GM12878 (cell line): ENCODE data around the gene TTLL11. TPM values are rescaled to one million over a fixed set of nuclear protein-coding genes. Genes with fewer than 3 reads are reported as not detected.
A peak's percentile ranks its signal among the peaks of the same experiment; 100 is the strongest.

Experiments
- ATAC-seq: fragments of 200-7000 bp; cut with Tn5 transposase; 3 replicates; pipeline ENCODE4 v1.9.1; 2020; ENCODE audit warnings: mild to moderate bottlenecking, moderate library complexity
- BruUV-seq: library from RNA; stranded (reverse); fragments of 400-500 nt; replicated peaks from 2 replicates; lab custom pipeline; 2021; lab: Mats Ljungman, UMichigan
- CTCF ChIA-PET: fragments of 300-600 bp; sonication (Branson Sonifier 250); formaldehyde crosslinking; extraction: SDS; loops from one replicate; lab custom pipeline; 2021; ENCODE audit warnings: inconsistent platforms; lab: Yijun Ruan, JAX
- POLR2A ChIA-PET: fragments of 350-600 bp; formaldehyde crosslinking; extraction: SDS; loops from one replicate; lab custom pipeline; 2021; ENCODE audit warnings: inconsistent platforms; lab: Charles Lee
- RAD21 ChIA-PET: fragments of 300-600 bp; sonication (Branson Sonifier 250); formaldehyde crosslinking; loops from one replicate; lab custom pipeline; 2023; ENCODE audit warnings: antibody characterized with exemption; ENCODE audit not compliant: unreplicated experiment; lab: Charles Lee
- SMC1A ChIA-PET: fragments of 300-600 bp; sonication (Branson Sonifier 250); formaldehyde crosslinking; loops from one replicate; lab custom pipeline; 2023; ENCODE audit not compliant: unreplicated experiment, uncharacterized antibody; lab: Charles Lee
- DNase-seq: peaks from one replicate; pipeline ENCODE4 v3.0.0-alpha.2; 2011; ENCODE audit warnings: low read depth, low spot score
- FAIRE-seq: peaks from 3 replicates; lab custom pipeline; 2011; peaks lifted over from hg19 to GRCh38; lab: Jason Lieb, UNC
- H2AFZ ChIP-seq: 2 replicates; pipeline ENCODE4 v1.6.0; 2011; ENCODE audit warnings: low read depth, low read length, control low read depth; ENCODE audit not compliant: control insufficient read depth
- H3K27ac ChIP-seq: 2 replicates; pipeline ENCODE4 v1.5.1; 2011; ENCODE audit warnings: control low read depth; ENCODE audit not compliant: control insufficient read depth, insufficient read depth
- H3K27me3 ChIP-seq, 2 experiments: replicated peaks in 1 of 2; 2 replicates each; pipeline versions ENCODE4 v1.6.0 to v1.6.1; 2011; ENCODE audit warnings: low read length in 1 of 2; ENCODE audit not compliant: control insufficient read depth in 2 of 2, insufficient read depth in 2 of 2
- H3K36me3 ChIP-seq, 2 experiments: 2 replicates each; pipeline ENCODE4 v1.5.1; 2011; ENCODE audit warnings: low read length in 1 of 2; ENCODE audit not compliant: control insufficient read depth in 2 of 2, insufficient read depth in 2 of 2
- H3K4me1 ChIP-seq: 2 replicates; pipeline ENCODE4 v1.6.1; 2011; ENCODE audit warnings: mild to moderate bottlenecking, low read length, moderate library complexity, mixed read lengths; ENCODE audit not compliant: control insufficient read depth, insufficient read depth
- H3K4me2 ChIP-seq: 2 replicates; pipeline ENCODE4 v1.6.0; 2011; ENCODE audit warnings: control low read depth; ENCODE audit not compliant: control insufficient read depth, insufficient read depth
- H3K4me3 ChIP-seq: fragments of 200-600 bp; sonication (generic); 2 replicates; pipeline ENCODE4 v1.5.1; 2016
- H3K79me2 ChIP-seq: 2 replicates; pipeline ENCODE4 v1.6.0; 2011; ENCODE audit warnings: low read length; ENCODE audit not compliant: control insufficient read depth, insufficient read depth
- H3K9ac ChIP-seq: 2 replicates; pipeline ENCODE4 v1.8.0; 2011; ENCODE audit warnings: low read length, control low read depth, mixed read lengths; ENCODE audit not compliant: control insufficient read depth, insufficient read depth
- H3K9me3 ChIP-seq: replicated peaks from 3 replicates; pipeline ENCODE4 v1.5.1; 2011; ENCODE audit warnings: mild to moderate bottlenecking, low read length; ENCODE audit not compliant: control insufficient read depth, insufficient read depth
- H4K20me1 ChIP-seq: 2 replicates; pipeline ENCODE4 v1.6.0; 2011; ENCODE audit not compliant: control insufficient read depth, insufficient read depth
- WGBS: methylation state at CpG from one replicate; pipeline ENCODE4 v1.1.6; 2016; ENCODE audit warnings: low lambda C conversion rate; ENCODE audit not compliant: insufficient replicate concordance, insufficient coverage; ENCODE audit errors: missing lambda C conversion rate; 5-methylcytosine and 5-hydroxymethylcytosine counted together
- in situ Hi-C: fragments of 300-500 bp; cut with MboI; formaldehyde crosslinking; loops from 9 replicates; pipeline ENCODE4 v1.14.3; 2018; ENCODE audit warnings: mixed read lengths
- intact Hi-C: fragments of 100-400 bp; cut with micrococcal nuclease; formaldehyde crosslinking; loops from one replicate; pipeline ENCODE4 v1.14.2; 2022; ENCODE audit not compliant: unreplicated experiment
- polyA plus RNA-seq, 11 experiments: library from polyadenylated mRNA; depleted of rRNA in 4 of 11; unstranded in 6 of 11; stranded (reverse) in 5 of 11; fragments of >200 nt; fragmentation: Nextera tagmentation in 4 of 11; fragmentation: Illumina TruSeq in 1 of 11; extraction: Ambion mirVana in 4 of 11; extraction: Trizol in 1 of 11; gene quantifications; 1 replicate in 1 of 11; 2 replicates in 10 of 11; pipeline versions ENCODE4 v1.2.1 to v1.2.3, GENCODE V29; 2011 to 2016; ENCODE audit warnings: inconsistent platforms in 2 of 11, missing spikeins in 2 of 11, low read depth in 1 of 11
- total RNA-seq, 4 experiments: library from RNA; depleted of rRNA in 3 of 4; stranded (reverse); fragments of >200 nt in 3 of 4; fragmentation: Illumina TruSeq in 1 of 4; extraction: Trizol in 1 of 4; gene quantifications; 2 replicates each; pipeline versions ENCODE4 v1.2.1 to v1.2.3, GENCODE V29; 2013 to 2021
- TF ChIP-seq, protein P1 (sequence below): fragments of 450-650 bp; IDR thresholded peaks from 2 replicates; pipeline ENCODE4 v1.6.1; 2016; ENCODE audit warnings: mild to moderate bottlenecking, moderate library complexity, borderline replicate concordance

TTLL11 gene
- total and polyA plus RNA-seq, 10 of the 15 experiments (the other 5 are each of a cell fraction or from before 2014, with no cell fraction given), result 1.2 to 3.7 (median 2.9) TPM

DNA sequence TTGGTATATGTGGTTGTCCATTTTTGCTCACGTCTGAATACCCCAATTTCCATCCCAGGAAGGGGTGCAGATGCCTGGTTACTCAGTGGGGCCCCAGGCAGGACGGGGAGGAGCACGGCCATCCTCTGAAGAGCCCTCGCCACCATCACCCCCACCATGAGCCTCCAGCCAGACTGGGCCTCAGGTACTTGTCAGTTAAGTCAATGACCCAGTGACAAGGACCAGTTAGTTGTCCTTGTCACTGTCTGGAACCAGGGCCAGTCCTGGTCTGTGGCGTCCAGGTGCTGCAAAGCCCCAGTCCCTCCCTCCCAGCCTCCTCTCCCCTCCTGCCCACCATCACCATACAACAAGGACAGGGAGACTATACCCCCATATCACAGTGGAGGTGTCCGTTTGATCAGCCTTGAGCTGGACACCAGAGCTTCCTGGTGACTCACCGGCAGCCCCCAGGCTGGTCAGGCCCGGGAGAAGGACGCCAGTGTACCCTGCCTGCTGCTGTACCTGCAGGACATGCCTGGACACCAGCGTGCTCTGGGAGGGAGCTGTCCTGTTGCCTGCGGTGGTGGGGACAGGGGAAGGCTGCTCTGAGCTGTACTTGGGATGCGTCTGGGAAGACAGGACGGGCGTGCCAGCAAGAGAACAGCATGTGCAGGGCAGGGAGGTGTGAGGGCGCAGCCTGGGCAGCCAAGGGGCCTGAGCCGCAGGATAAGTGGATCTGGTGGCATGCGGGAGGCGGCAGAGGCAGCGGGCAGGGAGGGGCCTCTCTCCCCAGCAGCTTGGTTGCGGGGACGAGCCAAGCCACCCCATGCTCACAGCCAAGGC is 32.6 kb upstream of the TTLL11 start:
- in situ Hi-C loops (loop anchor here (10.0 kb wide), 1 partner anchor 329 kb away; no protein-coding TSS in a partner anchor), intact Hi-C loops (loop anchor here (1.0 to 10.0 kb wide), 4 partner anchors 225 to 685 kb away; no protein-coding TSS in a partner anchor)
- Histone ChIP-seq H3K27ac (no peak overlapping the region), H3K4me3 (no peak overlapping the region), H3K27me3 (peaks cover 2 to 10% of the 10 kb centered on the region in 2 experiments; a peak in 2 of 4 replicates), H3K36me3 (no peaks in the 10 kb centered on the region), H3K79me2 (no peaks in the 10 kb centered on the region), H3K9me3 (no peaks in the 10 kb centered on the region), H3K4me1 (no peaks in the 10 kb centered on the region), H3K4me2 (no peak overlapping the region), H4K20me1 (no peaks in the 10 kb centered on the region; the same call in 1 of the 2 replicates), H2AFZ (no peak overlapping the region), H3K9ac (no peak overlapping the region)
- ChIA-PET POLR2A (no interaction called here), RAD21 (interaction anchor here (0.9 to 7.6 kb wide), 11 partner anchors 24 to 685 kb away, joined by 3 to 76 read pairs (median 4); no protein-coding TSS in a partner anchor), CTCF (interaction anchor here (0.8 to 11.7 kb wide), 34 partner anchors 8 to 685 kb away, joined by 3 to 190 read pairs (median 5); partner anchors contain the start of genes MORN5 and NDUFA8), SMC1A (interaction anchor here (0.8 to 4.4 kb wide), 12 partner anchors 19 to 335 kb away, joined by 3 to 41 read pairs (median 4); no protein-coding TSS in a partner anchor)
- DNase-seq (no peak), FAIRE-seq (no peak), ATAC-seq (peak; percentile 5; the same call in 2 of the 3 replicates)
- BruUV-seq, result no TSS peak
- TF ChIP-seq, protein P1, sequence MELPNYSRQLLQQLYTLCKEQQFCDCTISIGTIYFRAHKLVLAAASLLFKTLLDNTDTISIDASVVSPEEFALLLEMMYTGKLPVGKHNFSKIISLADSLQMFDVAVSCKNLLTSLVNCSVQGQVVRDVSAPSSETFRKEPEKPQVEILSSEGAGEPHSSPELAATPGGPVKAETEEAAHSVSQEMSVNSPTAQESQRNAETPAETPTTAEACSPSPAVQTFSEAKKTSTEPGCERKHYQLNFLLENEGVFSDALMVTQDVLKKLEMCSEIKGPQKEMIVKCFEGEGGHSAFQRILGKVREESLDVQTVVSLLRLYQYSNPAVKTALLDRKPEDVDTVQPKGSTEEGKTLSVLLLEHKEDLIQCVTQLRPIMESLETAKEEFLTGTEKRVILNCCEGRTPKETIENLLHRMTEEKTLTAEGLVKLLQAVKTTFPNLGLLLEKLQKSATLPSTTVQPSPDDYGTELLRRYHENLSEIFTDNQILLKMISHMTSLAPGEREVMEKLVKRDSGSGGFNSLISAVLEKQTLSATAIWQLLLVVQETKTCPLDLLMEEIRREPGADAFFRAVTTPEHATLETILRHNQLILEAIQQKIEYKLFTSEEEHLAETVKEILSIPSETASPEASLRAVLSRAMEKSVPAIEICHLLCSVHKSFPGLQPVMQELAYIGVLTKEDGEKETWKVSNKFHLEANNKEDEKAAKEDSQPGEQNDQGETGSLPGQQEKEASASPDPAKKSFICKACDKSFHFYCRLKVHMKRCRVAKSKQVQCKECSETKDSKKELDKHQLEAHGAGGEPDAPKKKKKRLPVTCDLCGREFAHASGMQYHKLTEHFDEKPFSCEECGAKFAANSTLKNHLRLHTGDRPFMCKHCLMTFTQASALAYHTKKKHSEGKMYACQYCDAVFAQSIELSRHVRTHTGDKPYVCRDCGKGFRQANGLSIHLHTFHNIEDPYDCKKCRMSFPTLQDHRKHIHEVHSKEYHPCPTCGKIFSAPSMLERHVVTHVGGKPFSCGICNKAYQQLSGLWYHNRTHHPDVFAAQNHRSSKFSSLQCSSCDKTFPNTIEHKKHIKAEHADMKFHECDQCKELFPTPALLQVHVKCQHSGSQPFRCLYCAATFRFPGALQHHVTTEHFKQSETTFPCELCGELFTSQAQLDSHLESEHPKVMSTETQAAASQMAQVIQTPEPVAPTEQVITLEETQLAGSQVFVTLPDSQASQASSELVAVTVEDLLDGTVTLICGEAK, result no peak
- 43% methylated on average over 21 of the region's 21 CpGs for WGBS
